ENCODE results near the gene KPNA5.
A peak's percentile ranks its signal among the peaks of the same experiment; 100 is the strongest.
"Not testable (repeated sequence)": the region's sequence is repeated elsewhere in the genome, so short reads cannot be mapped to it uniquely, and the experiment has no call there.

Gene KPNA5

GRCh38 chr6:116680880-116681672 lies at the start of gene KPNA5:
Gene KPNA5, plus strand, starts transcription at chr6:116681211. Its CDS starts 124 bp downstream, at chr6:116681335.
- peak; percentile 95 for DNase-seq (ENCODE audit: low spot score)

GRCh38 chr6:116631379-116631990 lies 49.5 kb upstream of the KPNA5 start:
- DNase-seq (ENCODE audit: low spot score) = no peak

GRCh38 chr6:116633685-116634084 lies 47.3 kb upstream of the KPNA5 start:
- no peak for DNase-seq (ENCODE audit: low spot score)

- no peak for DNase-seq (ENCODE audit: low spot score)
Measured at GRCh38 chr6:116648156-116648555, 32.9 kb upstream of the KPNA5 start.

- DNase-seq (ENCODE audit: low spot score) = no peak
Measured at GRCh38 chr6:116649129-116649528, 31.9 kb upstream of the KPNA5 start.

- no peak for DNase-seq (ENCODE audit: low spot score)
Measured at GRCh38 chr6:116651916-116652315, 29.1 kb upstream of the KPNA5 start.

GRCh38 chr6:116661594-116661993 lies 19.4 kb upstream of the KPNA5 start:
- DNase-seq (ENCODE audit: low spot score) = no peak

GRCh38 chr6:116662202-116662601 lies 18.8 kb upstream of the KPNA5 start:
- no peak for DNase-seq (ENCODE audit: low spot score)

- DNase-seq (ENCODE audit: low spot score) = no peak
Measured at GRCh38 chr6:116663308-116663707, 17.7 kb upstream of the KPNA5 start.

- not testable (repeated sequence) for DNase-seq (ENCODE audit: low spot score)
Measured at GRCh38 chr6:116664169-116664568, 16.8 kb upstream of the KPNA5 start.

- DNase-seq (ENCODE audit: low spot score) = no peak
Measured at GRCh38 chr6:116665464-116665863, 15.5 kb upstream of the KPNA5 start.

GRCh38 chr6:116666869-116667268 lies 14.1 kb upstream of the KPNA5 start:
- no peak for DNase-seq (ENCODE audit: low spot score)

GRCh38 chr6:116667623-116668022 lies 13.4 kb upstream of the KPNA5 start:
- no peak for DNase-seq (ENCODE audit: low spot score)

GRCh38 chr6:116672306-116672705 lies 8.7 kb upstream of the KPNA5 start:
- no peak for DNase-seq (ENCODE audit: low spot score)

GRCh38 chr6:116676021-116676420 lies 5.0 kb upstream of the KPNA5 start:
- DNase-seq (ENCODE audit: low spot score) = no peak

GRCh38 chr6:116682334-116682712 lies 1.3 kb downstream of the KPNA5 start:
- no peak for DNase-seq (ENCODE audit: low spot score)

GRCh38 chr6:116685437-116685993 lies 4.5 kb downstream of the KPNA5 start:
- no peak for DNase-seq (ENCODE audit: low spot score)

- not testable (repeated sequence) for DNase-seq (ENCODE audit: low spot score)
Measured at GRCh38 chr6:116686475-116687101, 5.6 kb downstream of the KPNA5 start.

- no peak for DNase-seq (ENCODE audit: low spot score)
Measured at GRCh38 chr6:116691154-116691553, 10.1 kb downstream of the KPNA5 start.

GRCh38 chr6:116692873-116693272 lies 11.9 kb downstream of the KPNA5 start:
- DNase-seq (ENCODE audit: low spot score) = not testable (repeated sequence)

GRCh38 chr6:116693275-116693674 lies 12.3 kb downstream of the KPNA5 start:
- not testable (repeated sequence) for DNase-seq (ENCODE audit: low spot score)

- no peak for DNase-seq (ENCODE audit: low spot score)
Measured at GRCh38 chr6:116695401-116695800, 14.4 kb downstream of the KPNA5 start.

- no peak for DNase-seq (ENCODE audit: low spot score)
Measured at GRCh38 chr6:116697480-116697879, 16.5 kb downstream of the KPNA5 start.

Measured in left forelimb (tissue), 1 donor.